HepG2 (cell line): ENCODE measurements around the gene MYBPC2. TPM values are rescaled to one million over a fixed set of nuclear protein-coding genes. Genes with fewer than 3 reads are reported as not detected.
A peak's percentile ranks its signal among the peaks of the same experiment; 100 is the strongest.

ENCODE experiments used
- CREB1 ChIP-seq, 2 experiments: fragments of 450-650 bp in 1 of 2; IDR thresholded peaks; 2 replicates each; pipeline ENCODE4 v1.6.1; 2016 to 2017; ENCODE audit warnings: control low read depth in 1 of 2, mild to moderate bottlenecking in 1 of 2, missing compliant biosample characterization in 1 of 2, missing genetic modification characterization in 1 of 2
- DMAP1 ChIP-seq: IDR thresholded peaks from 2 replicates; pipeline ENCODE4 v1.6.1; 2016
- E2F1 ChIP-seq: sonication (generic); formaldehyde crosslinking; IDR thresholded peaks from 2 replicates; pipeline ENCODE4 v1.5.0; 2020; ENCODE audit warnings: missing genetic modification reagents
- KLF9 ChIP-seq: IDR thresholded peaks from 2 replicates; pipeline ENCODE4 v1.6.1; 2016; ENCODE audit warnings: low read depth
- MED1 ChIP-seq: sonication (generic); formaldehyde crosslinking; IDR thresholded peaks from 2 replicates; pipeline ENCODE4 v1.4.0; 2020; ENCODE audit warnings: missing genetic modification reagents
- PPARG ChIP-seq: conservative IDR thresholded peaks from 2 replicates; pipeline ENCODE4 v1.6.1; 2016; ENCODE audit warnings: missing biosample characterization, missing genetic modification reagents
- SOX6 ChIP-seq, 2 experiments: fragments of 450-650 bp in 1 of 2; sonication (generic) in 1 of 2; formaldehyde crosslinking in 1 of 2; IDR thresholded peaks; 2 replicates each; pipeline versions ENCODE4 v1.4.0 to v1.6.1; 2017 to 2020; ENCODE audit warnings: antibody characterized with exemption in 1 of 2, mild to moderate bottlenecking in 1 of 2, missing genetic modification reagents in 1 of 2
- SRSF4 ChIP-seq: fragments of 200-400 bp; formaldehyde crosslinking; IDR thresholded peaks from one replicate; pipeline ENCODE4 v1.6.1; 2018; ENCODE audit warnings: mild to moderate bottlenecking, low read depth, low read length, moderate library complexity; ENCODE audit not compliant: poor library complexity, severe bottlenecking
- TRAFD1 ChIP-seq: sonication (generic); formaldehyde crosslinking; IDR thresholded peaks from 2 replicates; pipeline ENCODE4 v1.5.1; 2020; ENCODE audit warnings: missing genetic modification reagents, mild to moderate bottlenecking, borderline replicate concordance
- TRIM24 ChIP-seq: sonication (generic); formaldehyde crosslinking; IDR thresholded peaks from 2 replicates; pipeline ENCODE4 v1.8.0; 2022; ENCODE audit warnings: mild to moderate bottlenecking, missing genetic modification reagents
- USF2 ChIP-seq, 2 experiments: sonication (generic) in 1 of 2; formaldehyde crosslinking in 1 of 2; IDR thresholded peaks; 2 replicates each; pipeline versions ENCODE4 v1.5.1 to v1.6.1; 2011 to 2020; ENCODE audit warnings: borderline replicate concordance in 1 of 2, low read depth in 1 of 2, low read length in 1 of 2, mild to moderate bottlenecking in 1 of 2, missing genetic modification reagents in 1 of 2, moderate library complexity in 1 of 2
- XBP1 ChIP-seq: sonication (generic); formaldehyde crosslinking; IDR thresholded peaks from 2 replicates; pipeline ENCODE4 v1.5.0; 2020; ENCODE audit warnings: missing genetic modification reagents
- ZFP1 ChIP-seq: IDR thresholded peaks from 2 replicates; pipeline ENCODE4 v1.6.1; 2016
- ZKSCAN1 ChIP-seq: fragments of 150-350 bp; IDR thresholded peaks from 2 replicates; pipeline ENCODE4 v1.6.1; 2014; ENCODE audit warnings: low read length
- ZNF260 ChIP-seq: sonication (generic); formaldehyde crosslinking; IDR thresholded peaks from 2 replicates; pipeline ENCODE4 v1.4.0; 2020; ENCODE audit warnings: missing genetic modification reagents, low read depth, mild to moderate bottlenecking, borderline replicate concordance
- ZNF33B ChIP-seq: sonication (generic); formaldehyde crosslinking; IDR thresholded peaks from 2 replicates; pipeline ENCODE4 v1.5.1; 2020; ENCODE audit warnings: mild to moderate bottlenecking, missing genetic modification reagents
- ZNF431 ChIP-seq: sonication (generic); formaldehyde crosslinking; IDR thresholded peaks from 2 replicates; pipeline ENCODE4 v1.9.0; 2022; ENCODE audit warnings: missing genetic modification reagents, low read depth, mild to moderate bottlenecking, borderline replicate concordance
- ZNF619 ChIP-seq: sonication (generic); formaldehyde crosslinking; IDR thresholded peaks from 2 replicates; pipeline ENCODE4 v1.4.0; 2020; ENCODE audit warnings: mild to moderate bottlenecking, missing genetic modification reagents
- ZNF687 ChIP-seq: sonication (generic); formaldehyde crosslinking; IDR thresholded peaks from 2 replicates; pipeline ENCODE4 v1.5.1; 2020; ENCODE audit warnings: mild to moderate bottlenecking, missing genetic modification reagents, moderate library complexity
- polyA plus RNA-seq, 8 experiments: library from polyadenylated mRNA; depleted of rRNA in 3 of 8; stranded (reverse) in 7 of 8; unstranded in 1 of 8; fragments of >200 nt; fragmentation: Illumina TruSeq in 4 of 8; extraction: Trizol in 4 of 8; gene quantifications; 2 replicates each; pipeline versions ENCODE4 v1.2.1 to v1.2.3, GENCODE V29; 2011 to 2016; ENCODE audit warnings: low read depth in 4 of 8, missing spikeins in 1 of 8, mixed read lengths in 1 of 8; ENCODE audit not compliant: insufficient read depth in 1 of 8
- total RNA-seq, 5 experiments: library from RNA; depleted of rRNA; stranded (reverse); fragments of >200 nt; fragmentation: Illumina TruSeq; extraction: Trizol; gene quantifications; 2 replicates each; pipeline ENCODE4 v1.2.3, GENCODE V29; 2016; ENCODE audit warnings: low read depth in 1 of 5

Gene MYBPC2
- total and polyA plus RNA-seq, 2 of the 13 experiments (the other 11 are each of a cell fraction or from before 2014, with no cell fraction given): not detected

- TF ChIP-seq E2F1 (CRISPR knock-in tag): peak; percentile 96
- 0 out of 2 replicates have a peak, but pooled peaks have one; percentile 2 for TF ChIP-seq ZNF619 (CRISPR knock-in tag)
- TF ChIP-seq TRAFD1 (CRISPR knock-in tag): no peak
- TF ChIP-seq SOX6 (IDR thresholded peaks at IDR 0.05): no peak
- TF ChIP-seq SOX6 (CRISPR knock-in tag; IDR thresholded peaks at IDR 0.05): peak; percentile 17; the same call in 1 of the 2 replicates
- TF ChIP-seq ZNF260 (CRISPR knock-in tag): no peak
- TF ChIP-seq KLF9 (CRISPR knock-in tag): 0 out of 2 replicates have a peak, but pooled peaks have one; percentile 69
- TF ChIP-seq SRSF4: no peak
- peak; percentile 60; the same call in 1 of the 2 replicates for TF ChIP-seq CREB1 (IDR thresholded peaks at IDR 0.05)
- TF ChIP-seq CREB1 (CRISPR knock-in tag; IDR thresholded peaks at IDR 0.05): no peak
- no peak for TF ChIP-seq USF2 (IDR thresholded peaks at IDR 0.05; ENCODE audit: low read depth, low read length)
- TF ChIP-seq USF2 (CRISPR knock-in tag; IDR thresholded peaks at IDR 0.05; ENCODE audit: borderline replicate concordance): peak; percentile 76; the same call in 1 of the 2 replicates
- TF ChIP-seq MED1 (CRISPR knock-in tag): peak; percentile 16; the same call in 1 of the 2 replicates
- TF ChIP-seq ZNF431 (CRISPR knock-in tag): no peak
- peak; percentile 93 for TF ChIP-seq ZNF687 (CRISPR knock-in tag)
- no peak for TF ChIP-seq XBP1 (CRISPR knock-in tag)
- peak; percentile 57; the same call in 1 of the 2 replicates for TF ChIP-seq DMAP1 (CRISPR knock-in tag)
- TF ChIP-seq ZNF33B: peak; percentile 89
- no peak for TF ChIP-seq ZKSCAN1
- TF ChIP-seq TRIM24 (CRISPR knock-in tag): no peak
- no peak for TF ChIP-seq PPARG (CRISPR knock-in tag)
- no peak for TF ChIP-seq ZFP1 (CRISPR knock-in tag)
Observed at GRCh38 chr19:50383852-50384684, 48.6 kb upstream of the MYBPC2 start, which contains the start of gene POLD1 (continued).
